GM23338 (cell line): ENCODE measurements around the gene IL20. TPM values are rescaled to one million over a fixed set of nuclear protein-coding genes. Genes with fewer than 3 reads are reported as not detected.

Source experiments
- ATAC-seq: fragments of 200-7000 bp; cut with Tn5 transposase; 3 replicates; pipeline ENCODE4 v1.9.1; 2020
- DNase-seq: peaks from one replicate; pipeline ENCODE4 v3.0.0-alpha.2; 2015; ENCODE audit warnings: low spot score
- H2AFZ ChIP-seq: fragments of 200-600 bp; sonication (generic); 2 replicates; pipeline ENCODE4 v1.8.0; 2016; ENCODE audit warnings: antibody characterized with exemption, mild to moderate bottlenecking, moderate library complexity
- H3F3A ChIP-seq: fragments of 200-600 bp; sonication (generic); replicated peaks from 2 replicates; pipeline ENCODE4 v1.8.0; 2017; ENCODE audit warnings: antibody characterized with exemption, mixed run types, low read depth
- H3K27ac ChIP-seq: fragments of 200-600 bp; sonication (generic); 2 replicates; pipeline ENCODE4 v1.6.1; 2016; ENCODE audit warnings: low read depth
- H3K27me3 ChIP-seq: fragments of 200-600 bp; sonication (generic); 2 replicates; pipeline ENCODE4 v1.8.0; 2016; ENCODE audit warnings: mild to moderate bottlenecking, mixed run types, moderate library complexity; ENCODE audit not compliant: insufficient read depth
- H3K36me3 ChIP-seq: fragments of 200-600 bp; sonication (generic); 2 replicates; pipeline ENCODE4 v1.8.0; 2016; ENCODE audit warnings: mild to moderate bottlenecking; ENCODE audit not compliant: insufficient read depth
- H3K4me1 ChIP-seq: fragments of 200-600 bp; sonication (generic); 2 replicates; pipeline ENCODE4 v1.8.0; 2016; ENCODE audit warnings: mild to moderate bottlenecking, moderate library complexity; ENCODE audit not compliant: insufficient read depth
- H3K4me2 ChIP-seq: fragments of 200-600 bp; sonication (generic); 2 replicates; pipeline ENCODE4 v1.7.1; 2017; ENCODE audit warnings: mixed run types
- H3K4me3 ChIP-seq: fragments of 200-600 bp; sonication (generic); 2 replicates; pipeline ENCODE4 v1.6.1; 2016; ENCODE audit warnings: mixed run types
- H3K79me2 ChIP-seq: fragments of 200-600 bp; sonication (generic); replicated peaks from 2 replicates; pipeline ENCODE4 v1.8.0; 2017; ENCODE audit warnings: mild to moderate bottlenecking; ENCODE audit not compliant: insufficient read depth
- H3K9me2 ChIP-seq: fragments of 200-600 bp; sonication (generic); 2 replicates; pipeline ENCODE4 v1.8.0; 2017; ENCODE audit not compliant: insufficient read depth
- H4K20me1 ChIP-seq: fragments of 200-600 bp; sonication (generic); replicated peaks from 2 replicates; pipeline ENCODE4 v1.8.0; 2017; ENCODE audit warnings: mild to moderate bottlenecking; ENCODE audit not compliant: insufficient read depth
- H3K27ac Mint-ChIP-seq: 2 replicates; pipeline ENCODE4 v1.8.0; 2020; ENCODE audit warnings: inconsistent platforms, mild to moderate bottlenecking, moderate library complexity, mixed read lengths
- H3K27me3 Mint-ChIP-seq: 3 replicates; pipeline ENCODE4 v1.8.0; 2022; ENCODE audit warnings: low read depth, mild to moderate bottlenecking, moderate library complexity, mixed read lengths, inconsistent platforms; ENCODE audit not compliant: insufficient read depth, poor library complexity
- H3K36me3 Mint-ChIP-seq: 3 replicates; pipeline ENCODE4 v1.8.0; 2021; ENCODE audit warnings: low read depth, mild to moderate bottlenecking, inconsistent platforms, moderate library complexity, mixed read lengths
- H3K4me1 Mint-ChIP-seq: 3 replicates; pipeline ENCODE4 v1.8.0; 2020; ENCODE audit warnings: mild to moderate bottlenecking, inconsistent platforms, mixed read lengths
- H3K4me3 Mint-ChIP-seq: 3 replicates; pipeline ENCODE4 v1.8.0; 2021; ENCODE audit warnings: moderate library complexity, mild to moderate bottlenecking, inconsistent platforms, mixed read lengths
- H3K9me3 Mint-ChIP-seq: 3 replicates; pipeline ENCODE4 v1.8.0; 2020; ENCODE audit warnings: moderate library complexity, mild to moderate bottlenecking, inconsistent platforms, mixed read lengths
- CREB1 ChIP-seq: fragments of 250-450 bp; sonication (Bioruptor Pico); IDR thresholded peaks from 2 replicates; pipeline ENCODE4 v1.5.0; 2020; ENCODE audit warnings: low read depth, mild to moderate bottlenecking, moderate library complexity
- EZH2 ChIP-seq: fragments of 200-600 bp; sonication (generic); IDR thresholded peaks from one replicate; pipeline ENCODE4 v1.8.0; 2017; ENCODE audit warnings: antibody characterized with exemption, mild to moderate bottlenecking, low read depth; ENCODE audit not compliant: unreplicated experiment
- EZH2phosphoT487 ChIP-seq: fragments of 200-600 bp; sonication (generic); IDR thresholded peaks from one replicate; pipeline ENCODE4 v1.8.1; 2018; ENCODE audit warnings: antibody characterized with exemption; ENCODE audit not compliant: unreplicated experiment
- JUNB ChIP-seq: IDR thresholded peaks from one replicate; pipeline ENCODE4 v1.6.1; 2016; ENCODE audit warnings: antibody characterized with exemption; ENCODE audit not compliant: unreplicated experiment
- NANOG ChIP-seq: IDR thresholded peaks from 2 replicates; pipeline ENCODE4 v1.6.1; 2016; ENCODE audit warnings: antibody characterized with exemption, borderline replicate concordance
- POLR2AphosphoS5 ChIP-seq: IDR thresholded peaks from 2 replicates; pipeline ENCODE4 v1.6.1; 2016; ENCODE audit warnings: antibody characterized with exemption, low read depth
- STAT1 ChIP-seq: IDR thresholded peaks from one replicate; pipeline ENCODE4 v1.6.1; 2016; ENCODE audit warnings: antibody characterized with exemption; ENCODE audit not compliant: unreplicated experiment
- ZNF114 ChIP-seq: fragments of 250-450 bp; sonication (Bioruptor Pico); IDR thresholded peaks from 2 replicates; pipeline ENCODE4 v1.5.0; 2020; ENCODE audit warnings: mild to moderate bottlenecking, moderate library complexity
- ZNF331 ChIP-seq: fragments of 250-450 bp; sonication (Bioruptor Pico); IDR thresholded peaks from 2 replicates; pipeline ENCODE4 v1.5.0; 2020; ENCODE audit warnings: low read depth, mild to moderate bottlenecking, moderate library complexity
- polyA plus RNA-seq: library from polyadenylated mRNA; unstranded; fragments of >200 nt; fragmentation: Nextera tagmentation; extraction: Ambion mirVana; gene quantifications from 2 replicates; pipeline ENCODE4 v1.2.1, GENCODE V29; 2016
- total RNA-seq: library from RNA; depleted of rRNA; stranded (reverse); fragments of >200 nt; shearing (Covaris generic); gene quantifications from 2 replicates; pipeline ENCODE4 v1.2.3, GENCODE V29; 2014
- TF ChIP-seq, protein P1 (sequence below): fragments of 250-450 bp; sonication (Bioruptor Pico); IDR thresholded peaks from 2 replicates; pipeline ENCODE4 v1.5.0; 2020; ENCODE audit warnings: mild to moderate bottlenecking, moderate library complexity
- TF ChIP-seq, protein P2 (sequence below): IDR thresholded peaks from one replicate; pipeline ENCODE4 v1.6.1; 2018; ENCODE audit warnings: antibody characterized with exemption; ENCODE audit not compliant: unreplicated experiment
- TF ChIP-seq, protein P3 (sequence below), 2 experiments: fragments of 200-600 bp in 1 of 2; sonication (generic) in 1 of 2; conservative IDR thresholded peaks; 2 replicates each; pipeline versions ENCODE4 v1.5.1 to v1.6.1; 2016 to 2017; ENCODE audit warnings: antibody characterized with exemption in 2 of 2, low read depth in 2 of 2, mild to moderate bottlenecking in 2 of 2, moderate library complexity in 1 of 2
- TF ChIP-seq, protein P4 (sequence below): IDR thresholded peaks from 2 replicates; pipeline ENCODE4 v1.6.1; 2016; ENCODE audit warnings: antibody characterized with exemption

Gene IL20
- total and polyA plus RNA-seq, 2 experiments from 2014 or later, result not detected

DNA sequence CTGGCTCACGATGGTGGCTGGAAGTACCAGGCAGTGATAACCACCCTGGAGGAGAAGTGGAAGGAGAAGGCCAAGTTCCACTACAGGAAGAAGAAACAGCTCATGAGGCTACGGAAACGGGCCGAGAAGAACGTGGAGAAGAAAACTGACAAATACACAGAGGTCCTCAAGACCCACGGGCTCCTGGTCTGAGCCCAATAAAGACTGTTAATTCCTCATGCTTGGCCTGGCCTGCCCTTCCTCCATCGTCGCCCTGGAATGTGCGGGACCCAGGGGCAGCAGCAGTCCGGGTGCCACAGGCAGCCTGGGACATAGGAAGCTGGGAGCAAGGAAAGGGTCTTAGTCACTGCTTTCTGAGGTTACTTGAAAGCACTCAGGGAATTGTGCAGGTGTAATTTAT is 42.6 kb downstream of the IL20 start:
- Mint-ChIP-seq H3K27ac (no peak overlapping the region), H3K4me3 (peak overlapping the region; percentile 36; the same call in 2 of the 3 replicates), H3K36me3 (no peaks in the 10 kb centered on the region), H3K27me3 (peaks cover 23% of the 10 kb centered on the region), H3K9me3 (no peaks in the 10 kb centered on the region), H3K4me1 (peaks cover 19% of the 10 kb centered on the region)
- Histone ChIP-seq H2AFZ (no peak overlapping the region), H3K4me3 (no peak overlapping the region), H3K9me2 (0 out of 2 replicates have a peak, but pooled peaks cover 4% of the 10 kb centered on the region), H3K4me2 (peak overlapping the region; percentile 93; the same call in 1 of the 2 replicates), H3F3A (peaks cover 6% of the 10 kb centered on the region; the same call in 1 of the 2 replicates), H3K27ac (no peak overlapping the region), H3K36me3 (no peaks in the 10 kb centered on the region), H3K27me3 (peaks cover 33% of the 10 kb centered on the region), H3K79me2 (no peaks in the 10 kb centered on the region), H3K4me1 (peaks cover 4% of the 10 kb centered on the region), H4K20me1 (no peaks in the 10 kb centered on the region)
- ATAC-seq, result no peak
- TF ChIP-seq CREB1 (CRISPR knock-in tag), result no peak
- TF ChIP-seq ZNF331 (CRISPR knock-in tag), result no peak
- TF ChIP-seq STAT1, result no peak
- TF ChIP-seq, protein P1, sequence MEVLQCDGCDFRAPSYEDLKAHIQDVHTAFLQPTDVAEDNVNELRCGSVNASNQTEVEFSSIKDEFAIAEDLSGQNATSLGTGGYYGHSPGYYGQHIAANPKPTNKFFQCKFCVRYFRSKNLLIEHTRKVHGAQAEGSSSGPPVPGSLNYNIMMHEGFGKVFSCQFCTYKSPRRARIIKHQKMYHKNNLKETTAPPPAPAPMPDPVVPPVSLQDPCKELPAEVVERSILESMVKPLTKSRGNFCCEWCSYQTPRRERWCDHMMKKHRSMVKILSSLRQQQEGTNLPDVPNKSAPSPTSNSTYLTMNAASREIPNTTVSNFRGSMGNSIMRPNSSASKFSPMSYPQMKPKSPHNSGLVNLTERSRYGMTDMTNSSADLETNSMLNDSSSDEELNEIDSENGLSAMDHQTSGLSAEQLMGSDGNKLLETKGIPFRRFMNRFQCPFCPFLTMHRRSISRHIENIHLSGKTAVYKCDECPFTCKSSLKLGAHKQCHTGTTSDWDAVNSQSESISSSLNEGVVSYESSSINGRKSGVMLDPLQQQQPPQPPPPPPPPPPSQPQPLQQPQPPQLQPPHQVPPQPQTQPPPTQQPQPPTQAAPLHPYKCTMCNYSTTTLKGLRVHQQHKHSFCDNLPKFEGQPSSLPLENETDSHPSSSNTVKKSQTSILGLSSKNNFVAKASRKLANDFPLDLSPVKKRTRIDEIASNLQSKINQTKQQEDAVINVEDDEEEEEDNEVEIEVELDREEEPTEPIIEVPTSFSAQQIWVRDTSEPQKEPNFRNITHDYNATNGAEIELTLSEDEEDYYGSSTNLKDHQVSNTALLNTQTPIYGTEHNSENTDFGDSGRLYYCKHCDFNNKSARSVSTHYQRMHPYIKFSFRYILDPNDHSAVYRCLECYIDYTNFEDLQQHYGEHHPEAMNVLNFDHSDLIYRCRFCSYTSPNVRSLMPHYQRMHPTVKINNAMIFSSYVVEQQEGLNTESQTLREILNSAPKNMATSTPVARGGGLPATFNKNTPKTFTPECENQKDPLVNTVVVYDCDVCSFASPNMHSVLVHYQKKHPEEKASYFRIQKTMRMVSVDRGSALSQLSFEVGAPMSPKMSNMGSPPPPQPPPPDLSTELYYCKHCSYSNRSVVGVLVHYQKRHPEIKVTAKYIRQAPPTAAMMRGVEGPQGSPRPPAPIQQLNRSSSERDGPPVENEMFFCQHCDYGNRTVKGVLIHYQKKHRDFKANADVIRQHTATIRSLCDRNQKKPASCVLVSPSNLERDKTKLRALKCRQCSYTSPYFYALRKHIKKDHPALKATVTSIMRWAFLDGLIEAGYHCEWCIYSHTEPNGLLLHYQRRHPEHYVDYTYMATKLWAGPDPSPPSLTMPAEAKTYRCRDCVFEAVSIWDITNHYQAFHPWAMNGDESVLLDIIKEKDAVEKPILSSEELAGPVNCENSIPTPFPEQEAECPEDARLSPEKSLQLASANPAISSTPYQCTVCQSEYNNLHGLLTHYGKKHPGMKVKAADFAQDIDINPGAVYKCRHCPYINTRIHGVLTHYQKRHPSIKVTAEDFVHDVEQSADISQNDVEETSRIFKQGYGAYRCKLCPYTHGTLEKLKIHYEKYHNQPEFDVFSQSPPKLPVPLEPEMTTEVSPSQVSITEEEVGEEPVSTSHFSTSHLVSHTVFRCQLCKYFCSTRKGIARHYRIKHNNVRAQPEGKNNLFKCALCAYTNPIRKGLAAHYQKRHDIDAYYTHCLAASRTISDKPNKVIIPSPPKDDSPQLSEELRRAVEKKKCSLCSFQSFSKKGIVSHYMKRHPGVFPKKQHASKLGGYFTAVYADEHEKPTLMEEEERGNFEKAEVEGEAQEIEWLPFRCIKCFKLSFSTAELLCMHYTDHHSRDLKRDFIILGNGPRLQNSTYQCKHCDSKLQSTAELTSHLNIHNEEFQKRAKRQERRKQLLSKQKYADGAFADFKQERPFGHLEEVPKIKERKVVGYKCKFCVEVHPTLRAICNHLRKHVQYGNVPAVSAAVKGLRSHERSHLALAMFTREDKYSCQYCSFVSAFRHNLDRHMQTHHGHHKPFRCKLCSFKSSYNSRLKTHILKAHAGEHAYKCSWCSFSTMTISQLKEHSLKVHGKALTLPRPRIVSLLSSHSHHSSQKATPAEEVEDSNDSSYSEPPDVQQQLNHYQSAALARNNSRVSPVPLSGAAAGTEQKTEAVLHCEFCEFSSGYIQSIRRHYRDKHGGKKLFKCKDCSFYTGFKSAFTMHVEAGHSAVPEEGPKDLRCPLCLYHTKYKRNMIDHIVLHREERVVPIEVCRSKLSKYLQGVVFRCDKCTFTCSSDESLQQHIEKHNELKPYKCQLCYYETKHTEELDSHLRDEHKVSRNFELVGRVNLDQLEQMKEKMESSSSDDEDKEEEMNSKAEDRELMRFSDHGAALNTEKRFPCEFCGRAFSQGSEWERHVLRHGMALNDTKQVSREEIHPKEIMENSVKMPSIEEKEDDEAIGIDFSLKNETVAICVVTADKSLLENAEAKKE (CRISPR knock-in tag), result no peak
- TF ChIP-seq NANOG, result no peak
- TF ChIP-seq, protein P2, sequence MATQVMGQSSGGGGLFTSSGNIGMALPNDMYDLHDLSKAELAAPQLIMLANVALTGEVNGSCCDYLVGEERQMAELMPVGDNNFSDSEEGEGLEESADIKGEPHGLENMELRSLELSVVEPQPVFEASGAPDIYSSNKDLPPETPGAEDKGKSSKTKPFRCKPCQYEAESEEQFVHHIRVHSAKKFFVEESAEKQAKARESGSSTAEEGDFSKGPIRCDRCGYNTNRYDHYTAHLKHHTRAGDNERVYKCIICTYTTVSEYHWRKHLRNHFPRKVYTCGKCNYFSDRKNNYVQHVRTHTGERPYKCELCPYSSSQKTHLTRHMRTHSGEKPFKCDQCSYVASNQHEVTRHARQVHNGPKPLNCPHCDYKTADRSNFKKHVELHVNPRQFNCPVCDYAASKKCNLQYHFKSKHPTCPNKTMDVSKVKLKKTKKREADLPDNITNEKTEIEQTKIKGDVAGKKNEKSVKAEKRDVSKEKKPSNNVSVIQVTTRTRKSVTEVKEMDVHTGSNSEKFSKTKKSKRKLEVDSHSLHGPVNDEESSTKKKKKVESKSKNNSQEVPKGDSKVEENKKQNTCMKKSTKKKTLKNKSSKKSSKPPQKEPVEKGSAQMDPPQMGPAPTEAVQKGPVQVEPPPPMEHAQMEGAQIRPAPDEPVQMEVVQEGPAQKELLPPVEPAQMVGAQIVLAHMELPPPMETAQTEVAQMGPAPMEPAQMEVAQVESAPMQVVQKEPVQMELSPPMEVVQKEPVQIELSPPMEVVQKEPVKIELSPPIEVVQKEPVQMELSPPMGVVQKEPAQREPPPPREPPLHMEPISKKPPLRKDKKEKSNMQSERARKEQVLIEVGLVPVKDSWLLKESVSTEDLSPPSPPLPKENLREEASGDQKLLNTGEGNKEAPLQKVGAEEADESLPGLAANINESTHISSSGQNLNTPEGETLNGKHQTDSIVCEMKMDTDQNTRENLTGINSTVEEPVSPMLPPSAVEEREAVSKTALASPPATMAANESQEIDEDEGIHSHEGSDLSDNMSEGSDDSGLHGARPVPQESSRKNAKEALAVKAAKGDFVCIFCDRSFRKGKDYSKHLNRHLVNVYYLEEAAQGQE, result no peak
- TF ChIP-seq, protein P3, sequence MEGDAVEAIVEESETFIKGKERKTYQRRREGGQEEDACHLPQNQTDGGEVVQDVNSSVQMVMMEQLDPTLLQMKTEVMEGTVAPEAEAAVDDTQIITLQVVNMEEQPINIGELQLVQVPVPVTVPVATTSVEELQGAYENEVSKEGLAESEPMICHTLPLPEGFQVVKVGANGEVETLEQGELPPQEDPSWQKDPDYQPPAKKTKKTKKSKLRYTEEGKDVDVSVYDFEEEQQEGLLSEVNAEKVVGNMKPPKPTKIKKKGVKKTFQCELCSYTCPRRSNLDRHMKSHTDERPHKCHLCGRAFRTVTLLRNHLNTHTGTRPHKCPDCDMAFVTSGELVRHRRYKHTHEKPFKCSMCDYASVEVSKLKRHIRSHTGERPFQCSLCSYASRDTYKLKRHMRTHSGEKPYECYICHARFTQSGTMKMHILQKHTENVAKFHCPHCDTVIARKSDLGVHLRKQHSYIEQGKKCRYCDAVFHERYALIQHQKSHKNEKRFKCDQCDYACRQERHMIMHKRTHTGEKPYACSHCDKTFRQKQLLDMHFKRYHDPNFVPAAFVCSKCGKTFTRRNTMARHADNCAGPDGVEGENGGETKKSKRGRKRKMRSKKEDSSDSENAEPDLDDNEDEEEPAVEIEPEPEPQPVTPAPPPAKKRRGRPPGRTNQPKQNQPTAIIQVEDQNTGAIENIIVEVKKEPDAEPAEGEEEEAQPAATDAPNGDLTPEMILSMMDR (conservative IDR thresholded peaks at IDR 0.05; ENCODE audit: low read depth in 2 of 2), result no peak
- no peak for TF ChIP-seq EZH2
- TF ChIP-seq, protein P4, sequence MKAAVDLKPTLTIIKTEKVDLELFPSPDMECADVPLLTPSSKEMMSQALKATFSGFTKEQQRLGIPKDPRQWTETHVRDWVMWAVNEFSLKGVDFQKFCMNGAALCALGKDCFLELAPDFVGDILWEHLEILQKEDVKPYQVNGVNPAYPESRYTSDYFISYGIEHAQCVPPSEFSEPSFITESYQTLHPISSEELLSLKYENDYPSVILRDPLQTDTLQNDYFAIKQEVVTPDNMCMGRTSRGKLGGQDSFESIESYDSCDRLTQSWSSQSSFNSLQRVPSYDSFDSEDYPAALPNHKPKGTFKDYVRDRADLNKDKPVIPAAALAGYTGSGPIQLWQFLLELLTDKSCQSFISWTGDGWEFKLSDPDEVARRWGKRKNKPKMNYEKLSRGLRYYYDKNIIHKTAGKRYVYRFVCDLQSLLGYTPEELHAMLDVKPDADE, result no peak
- no peak for TF ChIP-seq ZNF114 (CRISPR knock-in tag)
- TF ChIP-seq POLR2AphosphoS5, result no peak
- TF ChIP-seq EZH2phosphoT487, result no peak
- TF ChIP-seq JUNB, result no peak
- no peak for DNase-seq
